ENCODE results near the gene SNRPB2. TPM values are rescaled to one million over a fixed set of nuclear protein-coding genes. Genes with fewer than 3 reads are reported as not detected.
A peak's percentile ranks its signal among the peaks of the same experiment; 100 is the strongest.

The SNRPB2 gene
- total RNA-seq, 1 experiment from 2014 or later = 93.2 TPM

DNA sequence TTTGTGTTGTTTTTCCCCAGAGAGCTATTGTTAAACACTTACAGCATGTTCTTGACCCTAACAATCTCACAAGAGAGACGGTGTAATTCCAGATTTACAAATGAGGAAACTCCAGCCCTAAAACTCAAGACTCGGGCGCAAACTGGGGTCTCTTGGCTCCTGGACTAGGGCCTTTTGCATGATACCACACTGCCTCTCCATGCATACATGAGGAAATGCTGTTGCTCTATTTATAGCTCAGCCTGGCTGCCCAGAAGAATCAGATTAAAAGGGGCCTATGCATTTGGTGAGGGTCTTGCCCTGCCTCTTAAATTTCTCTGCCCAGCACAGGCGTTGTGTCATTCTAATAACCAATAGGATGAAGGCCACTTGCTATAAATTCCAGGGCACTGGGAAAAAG is 30.5 kb upstream of the SNRPB2 start:
- intact Hi-C loops (cut with micrococcal nuclease; ENCODE audit: unreplicated experiment) = no loop called here
- Mint-ChIP-seq H3K9me3 (ENCODE audit: unreplicated experiment) (no peaks in the 10 kb centered on the region), H3K27me3 (ENCODE audit: insufficient read depth, unreplicated experiment) (peaks cover 19% of the 10 kb centered on the region), H3K4me1 (ENCODE audit: low read depth, unreplicated experiment) (no peaks in the 10 kb centered on the region), H3K36me3 (ENCODE audit: insufficient read depth, unreplicated experiment) (no peaks in the 10 kb centered on the region), H3K4me3 (ENCODE audit: unreplicated experiment) (no peak overlapping the region), H3K27ac (ENCODE audit: unreplicated experiment) (no peak overlapping the region)
- POLR2A ChIA-PET = no interaction called here
- no peak for DNase-seq
- H3K36me3 ChIP-seq (ENCODE audit: control insufficient read depth, insufficient read depth, low read length) = no peaks in the 10 kb centered on the region
- CTCF ChIA-PET = no interaction called here
- no peaks in the 10 kb centered on the region for H3K27me3 ChIP-seq (replicated peaks; ENCODE audit: control insufficient read depth, insufficient read depth, low read length)
- TF ChIP-seq CTCF (IDR thresholded peaks at IDR 0.05; ENCODE audit: insufficient read depth in 1 of 2, low read depth in 1 of 2, low read length in 1 of 2, severe bottlenecking in 1 of 2, unreplicated experiment in 1 of 2) = no peak
- no TSS peak for BruUV-seq (replicated peaks)
- H3K9me3 ChIP-seq = no peaks in the 10 kb centered on the region
- no peaks in the 10 kb centered on the region for H3K4me1 ChIP-seq
- H3K4me3 ChIP-seq (ENCODE audit: low read depth, low read length) = no peak overlapping the region

- ChIA-PET POLR2A (no interaction called here), CTCF (interaction anchor here (0.6 kb wide), 1 partner anchor 36 kb away, joined by 5 read pairs; no protein-coding TSS in a partner anchor)
- Mint-ChIP-seq H3K27me3 (ENCODE audit: insufficient read depth, unreplicated experiment) (peaks cover 18% of the 10 kb centered on the region), H3K36me3 (ENCODE audit: insufficient read depth, unreplicated experiment) (no peaks in the 10 kb centered on the region), H3K4me1 (ENCODE audit: low read depth, unreplicated experiment) (no peaks in the 10 kb centered on the region), H3K4me3 (ENCODE audit: unreplicated experiment) (no peak overlapping the region), H3K27ac (ENCODE audit: unreplicated experiment) (no peak overlapping the region), H3K9me3 (ENCODE audit: unreplicated experiment) (peaks cover 1% of the 10 kb centered on the region)
- no peaks in the 10 kb centered on the region for H3K4me1 ChIP-seq
- peak; percentile 35 to 60 for TF ChIP-seq CTCF (IDR thresholded peaks at IDR 0.05; ENCODE audit: insufficient read depth in 1 of 2, low read depth in 1 of 2, low read length in 1 of 2, severe bottlenecking in 1 of 2, unreplicated experiment in 1 of 2)
- H3K27me3 ChIP-seq (replicated peaks; ENCODE audit: control insufficient read depth, insufficient read depth, low read length) = no peaks in the 10 kb centered on the region
- peak; percentile 42 to 45 for DNase-seq
- H3K4me3 ChIP-seq (ENCODE audit: low read depth, low read length) = no peak overlapping the region
- intact Hi-C loops (cut with micrococcal nuclease; ENCODE audit: unreplicated experiment) = loop anchor here (1.0 kb wide), 1 partner anchor 60 kb away; no protein-coding TSS in a partner anchor
- BruUV-seq (replicated peaks) = no TSS peak
- peaks cover 8% of the 10 kb centered on the region for H3K9me3 ChIP-seq
- no peaks in the 10 kb centered on the region for H3K36me3 ChIP-seq (ENCODE audit: control insufficient read depth, insufficient read depth, low read length)
Measured at GRCh38 chr20:16701296-16701695, 28.5 kb upstream of the SNRPB2 start.

DNA sequence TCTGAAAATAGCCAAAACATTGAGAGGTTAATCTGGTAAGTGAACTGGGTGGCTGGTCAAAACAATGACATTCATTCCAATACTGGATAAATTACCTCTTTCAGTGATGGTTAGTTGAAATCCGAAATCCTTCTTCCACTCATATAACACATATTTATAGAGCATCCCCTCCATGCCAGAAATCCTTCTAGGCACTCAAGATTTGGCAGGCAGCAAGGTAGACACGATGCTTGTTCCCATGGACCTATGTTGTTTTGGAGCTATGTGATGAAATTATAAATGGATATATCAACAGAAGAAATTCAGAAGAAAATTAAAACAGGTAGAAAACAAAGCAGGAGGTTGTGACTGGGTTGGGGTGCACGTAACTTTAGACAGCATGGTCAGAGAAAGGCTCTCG is 26.3 kb upstream of the SNRPB2 start:
- intact Hi-C loops (cut with micrococcal nuclease; ENCODE audit: unreplicated experiment) = no loop called here
- ChIA-PET CTCF (no interaction called here), POLR2A (no interaction called here)
- no peak overlapping the region for H3K27ac Mint-ChIP-seq (ENCODE audit: unreplicated experiment)
- peaks cover 24% of the 10 kb centered on the region for H3K9me3 Mint-ChIP-seq (ENCODE audit: unreplicated experiment)
- H3K4me1 Mint-ChIP-seq (ENCODE audit: low read depth, unreplicated experiment) = no peaks in the 10 kb centered on the region
- H3K9me3 ChIP-seq = peaks cover 13% of the 10 kb centered on the region
- H3K4me3 ChIP-seq (ENCODE audit: low read depth, low read length) = no peak overlapping the region
- no peaks in the 10 kb centered on the region for H3K4me1 ChIP-seq
- no peaks in the 10 kb centered on the region for H3K36me3 ChIP-seq (ENCODE audit: control insufficient read depth, insufficient read depth, low read length)
- DNase-seq = no peak
- no peak for TF ChIP-seq CTCF (IDR thresholded peaks at IDR 0.05; ENCODE audit: insufficient read depth in 1 of 2, low read depth in 1 of 2, low read length in 1 of 2, severe bottlenecking in 1 of 2, unreplicated experiment in 1 of 2)
- H3K4me3 Mint-ChIP-seq (ENCODE audit: unreplicated experiment) = no peak overlapping the region
- H3K27me3 ChIP-seq (replicated peaks; ENCODE audit: control insufficient read depth, insufficient read depth, low read length) = no peaks in the 10 kb centered on the region
- no peaks in the 10 kb centered on the region for H3K36me3 Mint-ChIP-seq (ENCODE audit: insufficient read depth, unreplicated experiment)
- no TSS peak for BruUV-seq (replicated peaks)
- peaks cover 21% of the 10 kb centered on the region for H3K27me3 Mint-ChIP-seq (ENCODE audit: insufficient read depth, unreplicated experiment)
